AG04450 (cell line): ENCODE measurements around the gene DEPP1. TPM values are rescaled to one million over a fixed set of nuclear protein-coding genes. Genes with fewer than 3 reads are reported as not detected.

Experiments
- CTCF ChIA-PET: fragments of 300-600, 350-600 bp; formaldehyde crosslinking; extraction: SDS; loops from one replicate; lab custom pipeline; 2022; ENCODE audit warnings: antibody characterized with exemption, inconsistent platforms; lab: Charles Lee
- POLR2A ChIA-PET: fragments of 350-600 bp; formaldehyde crosslinking; extraction: SDS; loops from one replicate; lab custom pipeline; 2021; ENCODE audit warnings: antibody characterized with exemption, inconsistent platforms; lab: Yijun Ruan, JAX
- DNase-seq: peaks from one replicate; pipeline ENCODE4 v3.0.0-alpha.2; 2011; ENCODE audit warnings: low read depth, low spot score
- H3K27ac ChIP-seq: one replicate; pipeline ENCODE4 v1.5.1; 2012; ENCODE audit warnings: low read depth, low read length, control low read depth
- H3K27me3 ChIP-seq: one replicate; pipeline ENCODE4 v1.6.0; 2012; ENCODE audit warnings: low read length; ENCODE audit not compliant: control insufficient read depth, insufficient read depth
- H3K4me3 ChIP-seq: 2 replicates; pipeline ENCODE4 v1.5.1; 2011; ENCODE audit warnings: mild to moderate bottlenecking, low read depth, low read length, control low read depth
- H3K9me3 ChIP-seq: 2 replicates; pipeline ENCODE4 v1.5.1; 2012; ENCODE audit warnings: low read length; ENCODE audit not compliant: control insufficient read depth, insufficient read depth
- CTCF ChIP-seq: IDR thresholded peaks from 2 replicates; pipeline ENCODE4 v1.5.1; 2011; ENCODE audit warnings: low read depth, low read length, control low read depth, inconsistent platforms
- polyA plus RNA-seq: library from polyadenylated mRNA; depleted of rRNA; stranded (reverse); fragments of >200 nt; gene quantifications from 2 replicates; pipeline ENCODE4 v1.2.3, GENCODE V29; 2011

The DEPP1 gene
- polyA plus RNA-seq, 1 experiment: 31.1 TPM

- Histone ChIP-seq H3K4me3 (no peak overlapping the region), H3K27me3 (peaks cover 2% of the 10 kb centered on the region), H3K9me3 (no peaks in the 10 kb centered on the region), H3K27ac (no peak overlapping the region)
- ChIA-PET CTCF (interaction anchor here (0.8 to 1.6 kb wide), 4 partner anchors 12 to 44 kb away, joined by 3 to 5 read pairs (median 3); no protein-coding TSS in a partner anchor), POLR2A (no interaction called here)
- DNase-seq: no peak
- no peak for TF ChIP-seq CTCF
These were observed 28.0 kb downstream of the DEPP1 start for GRCh38 chr10:44950326-44951225.

GRCh38 chr10:44949915-44950314 is 28.7 kb downstream of the DEPP1 start:
- Histone ChIP-seq H3K4me3 (no peak overlapping the region), H3K27ac (no peak overlapping the region), H3K27me3 (peaks cover 2% of the 10 kb centered on the region), H3K9me3 (no peaks in the 10 kb centered on the region)
- ChIA-PET POLR2A (no interaction called here), CTCF (interaction anchor here (0.8 to 1.6 kb wide), 4 partner anchors 13 to 45 kb away, joined by 3 to 5 read pairs (median 3); no protein-coding TSS in a partner anchor)
- DNase-seq: no peak
- TF ChIP-seq CTCF: no peak

GRCh38 chr10:44949127-44949802 is 29.3 kb downstream of the DEPP1 start:
- TF ChIP-seq CTCF: no peak
- Histone ChIP-seq H3K9me3 (no peaks in the 10 kb centered on the region), H3K4me3 (no peak overlapping the region), H3K27me3 (peaks cover 2% of the 10 kb centered on the region), H3K27ac (no peak overlapping the region)
- no peak for DNase-seq
- ChIA-PET POLR2A (no interaction called here), CTCF (interaction anchor here (0.8 to 6.3 kb wide), 4 partner anchors 13 to 46 kb away, joined by 3 to 37 read pairs (median 4); no protein-coding TSS in a partner anchor)

- DNase-seq: no peak
- Histone ChIP-seq H3K4me3 (no peak overlapping the region), H3K9me3 (no peaks in the 10 kb centered on the region), H3K27ac (no peak overlapping the region), H3K27me3 (peaks cover 2% of the 10 kb centered on the region)
- ChIA-PET POLR2A (no interaction called here), CTCF (interaction anchor here (6.3 kb wide), 1 partner anchor 15 kb away, joined by 37 read pairs; no protein-coding TSS in a partner anchor)
- no peak for TF ChIP-seq CTCF
These were observed 30.0 kb downstream of the DEPP1 start for GRCh38 chr10:44948642-44949041.
